ENCODE results near the gene BCL2A1.
"Not testable (repeated sequence)": the region's sequence is repeated elsewhere in the genome, so short reads cannot be mapped to it uniquely, and the experiment has no call there.

BCL2A1 gene

DNA sequence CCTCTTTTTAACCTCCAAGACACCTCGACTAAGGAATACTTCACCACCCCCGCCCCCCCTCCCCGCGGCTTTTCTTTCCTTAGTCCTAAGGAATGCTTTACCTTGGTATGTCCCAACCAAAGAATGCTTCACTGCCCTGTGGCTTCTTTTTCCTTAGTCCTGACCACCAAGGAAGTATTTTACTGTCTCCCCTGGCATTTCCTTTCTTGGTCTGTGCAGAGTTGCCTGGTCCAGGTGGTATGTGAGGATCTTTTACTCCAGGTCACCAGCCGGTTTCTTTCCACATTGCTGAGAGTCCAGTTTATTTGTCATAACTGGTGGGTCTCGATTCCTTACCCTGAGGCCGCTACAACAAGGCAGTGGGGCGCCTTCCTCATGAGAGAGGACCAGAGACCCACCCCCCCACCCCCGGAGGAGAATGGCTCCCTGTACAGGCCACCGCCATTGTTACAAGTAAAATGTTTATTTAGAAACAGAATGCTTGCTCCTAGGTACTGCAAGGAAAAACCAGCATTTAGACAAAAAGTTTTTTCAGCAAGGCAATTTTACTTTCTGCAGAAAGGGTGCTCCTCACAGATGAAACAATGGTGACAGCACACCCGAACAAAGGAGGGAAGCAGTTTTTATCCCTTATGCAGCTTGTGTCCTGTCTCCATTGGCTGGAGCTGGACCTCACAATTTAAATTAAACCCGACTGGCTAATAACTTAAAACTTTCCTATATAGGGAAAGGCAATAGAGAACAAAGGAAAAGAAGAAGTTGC, 51.1 kb downstream of the BCL2A1 start:
- no peak for DNase-seq

- no peak for DNase-seq
Observed at GRCh38 chr15:79919090-79919748, 51.8 kb downstream of the BCL2A1 start.

DNA sequence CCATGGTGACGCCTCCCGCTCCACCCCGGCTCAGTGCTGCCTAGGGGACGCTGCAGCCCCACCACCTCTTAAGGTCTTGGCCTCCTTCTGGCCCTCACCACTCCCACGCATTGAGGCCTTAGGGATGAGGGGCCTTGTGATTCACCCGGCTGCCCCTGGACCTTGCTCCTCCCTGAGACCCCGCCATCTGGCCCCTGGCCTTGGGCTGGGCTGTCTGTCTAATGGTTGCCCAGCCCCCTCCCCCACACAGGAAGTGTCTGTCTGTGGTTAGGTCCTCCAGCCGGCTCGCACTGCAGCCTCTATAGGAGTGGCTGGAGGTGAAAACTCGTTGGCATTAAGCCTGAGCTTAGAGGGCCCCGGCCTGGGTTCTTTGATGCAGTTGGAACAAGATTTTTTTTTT, 52.7 kb downstream of the BCL2A1 start:
- no peak for DNase-seq

DNA sequence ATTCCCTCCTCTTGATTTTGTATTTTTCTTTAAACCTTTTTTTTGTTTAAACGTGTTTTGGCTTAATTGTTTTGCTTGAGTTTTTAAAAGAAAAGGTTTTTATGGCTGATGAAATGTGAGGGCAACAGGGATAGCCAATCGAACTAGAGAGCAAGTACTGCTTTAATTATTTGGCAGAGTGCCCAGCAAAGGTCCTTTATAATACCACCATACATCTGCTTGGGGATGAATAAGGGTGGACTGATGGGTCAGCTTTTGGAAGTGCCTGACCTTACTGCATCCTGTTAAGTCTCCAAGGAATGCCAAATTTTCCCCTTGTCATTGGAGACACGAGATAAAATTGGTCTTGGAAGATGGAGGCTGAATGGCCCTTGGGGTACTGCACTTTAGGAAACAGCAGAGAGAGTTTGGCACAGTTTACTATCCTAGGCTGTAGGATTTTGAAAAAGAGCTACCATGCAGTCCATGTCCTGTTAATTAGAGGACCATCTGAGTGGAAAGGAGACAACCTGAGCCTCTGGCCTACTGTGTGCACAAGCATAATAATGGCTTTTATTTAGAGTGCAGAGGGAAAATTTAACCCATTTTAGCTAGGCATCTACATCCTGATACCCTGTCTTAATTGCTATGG, 54.4 kb downstream of the BCL2A1 start:
- DNase-seq, result no peak

DNA sequence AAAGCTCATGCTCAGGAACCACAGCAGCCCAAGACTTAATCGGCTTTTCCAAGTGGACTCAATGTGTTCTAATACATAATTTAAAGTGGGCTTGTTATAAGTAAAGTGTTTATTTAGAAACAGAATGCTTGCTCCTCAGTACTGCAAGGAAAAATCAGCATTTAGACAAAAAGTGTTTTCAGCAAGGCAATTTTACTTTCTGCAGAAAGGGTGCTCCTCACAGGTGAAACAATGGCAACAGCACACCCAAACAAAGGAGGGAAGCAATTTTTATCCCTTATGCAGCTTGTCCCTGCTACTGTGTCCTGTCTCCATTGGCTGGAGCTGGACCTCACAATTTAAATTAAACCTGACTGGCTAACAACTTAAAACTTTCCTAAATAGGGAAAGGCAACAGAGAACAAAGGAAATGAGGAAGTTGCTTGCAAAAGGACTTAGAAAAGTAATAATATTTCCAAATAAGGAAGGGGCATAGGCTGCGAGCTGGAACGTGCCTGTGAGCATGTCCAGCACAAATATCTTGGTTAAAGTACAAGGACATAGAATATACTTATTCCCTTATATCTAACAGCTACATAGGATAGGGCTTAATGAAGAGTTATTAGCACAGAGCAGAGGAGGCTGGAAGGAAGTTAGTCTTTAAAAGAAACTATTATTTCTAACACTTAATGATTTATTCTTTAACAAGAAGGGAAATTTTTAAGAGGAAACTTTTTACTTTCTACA, 55.1 kb downstream of the BCL2A1 start:
- DNase-seq, result not testable (repeated sequence)

DNA sequence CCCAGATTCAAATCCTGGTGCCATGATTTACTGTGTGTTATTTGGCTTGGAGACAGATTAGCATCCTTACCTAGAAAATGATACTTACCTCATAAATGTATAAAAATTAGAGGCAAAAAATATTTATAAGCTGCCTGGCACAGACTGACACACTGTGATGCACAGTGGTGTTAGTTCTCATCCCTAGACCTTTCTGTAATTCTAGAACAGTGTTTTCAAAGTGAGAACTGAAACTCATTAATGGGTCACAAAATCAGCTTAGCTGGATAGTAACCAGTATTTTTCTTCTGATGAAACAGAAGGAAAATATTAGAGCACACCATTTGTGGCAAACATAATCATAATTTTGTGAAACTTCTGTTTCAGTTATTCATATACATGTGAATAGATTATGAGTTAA, 56.3 kb downstream of the BCL2A1 start:
- no peak for DNase-seq
